Measurements from ENCODE around the gene AQP2. TPM values are rescaled to one million over a fixed set of nuclear protein-coding genes. Genes with fewer than 3 reads are reported as not detected.

AQP2 gene
- total and polyA plus RNA-seq, 2 of the 13 experiments (the other 11 are each of a cell fraction or from before 2014, with no cell fraction given): not detected

GRCh38 chr12:49945394-49946080, 5.0 kb upstream of the AQP2 start:
- Histone ChIP-seq H3K4me3 (replicated peaks in 1 of 3; ENCODE audit: insufficient read depth in 1 of 3, low read depth in 2 of 3, low read length in 3 of 3) (peak overlapping the region in 2 of 3 experiments; percentile 48 to 64; a peak in 4 of 6 replicates), H3K9me3 (ENCODE audit: low read length) (no peaks in the 10 kb centered on the region), H3K4me1 (ENCODE audit: insufficient read depth, low read length) (peaks cover 22% of the 10 kb centered on the region), H3K27me3 (ENCODE audit: control insufficient read depth in 1 of 2, insufficient read depth in 2 of 2, low read length in 2 of 2) (peaks cover 4 to 9% of the 10 kb centered on the region in 2 experiments; a peak in 3 of 5 replicates), H2AFZ (ENCODE audit: low read length) (no peak overlapping the region), H3K4me2 (ENCODE audit: low read depth, low read length) (peak overlapping the region; percentile 75), H3K36me3 (replicated peaks in 1 of 2; ENCODE audit: control insufficient read depth in 1 of 2, insufficient read depth in 2 of 2, low read length in 2 of 2) (no peaks in the 10 kb centered on the region), H3K79me2 (ENCODE audit: insufficient read depth, low read length) (no peaks in the 10 kb centered on the region), H4K20me1 (ENCODE audit: insufficient read depth, low read length) (no peaks in the 10 kb centered on the region), H3K27ac (ENCODE audit: extremely low read length, insufficient read depth, low read length) (no peak overlapping the region), H3K9ac (ENCODE audit: insufficient read depth, low read depth, low read length) (no peak overlapping the region)
- WGBS (ENCODE audit: low lambda C conversion rate): 12% methylated on average over 23 of the region's 28 CpGs
- intact Hi-C loops (cut with micrococcal nuclease; ENCODE audit: unreplicated experiment) (loop anchor here (10.0 kb wide), 1 partner anchor 81 kb away; no protein-coding TSS in a partner anchor), in situ Hi-C loops (cut with HindIII; ENCODE audit: extremely low pct_ligation_motif_present, low pct_unique_long_range_greater_than_20kb) (no loop called here)
- ChIA-PET POLR2A (interaction anchor here (0.6 to 1.0 kb wide), 2 partner anchors 60 to 204 kb away, joined by 4 to 7 read pairs; partner anchors contain the start of gene TMBIM6), CTCF (ENCODE audit: low intra/inter-chr PET ratio, low total read pairs) (interaction anchor here (1.3 to 1.7 kb wide), 3 partner anchors 21 to 111 kb away, joined by 3 to 4 read pairs (median 4); no protein-coding TSS in a partner anchor)
- DNase-seq (ENCODE audit: low spot score): peak; percentile 37
- peak; percentile 96 for ATAC-seq
- FAIRE-seq: peak; percentile 68
- no TSS peak for BruUV-seq (replicated peaks)
- TF ChIP-seq FIP1L1 (IDR thresholded peaks at IDR 0.05; ENCODE audit: borderline replicate concordance, insufficient read depth, low read depth, low read length): no peak
- TF ChIP-seq IRF2 (CRISPR knock-in tag; IDR thresholded peaks at IDR 0.05): no peak
- no peak for TF ChIP-seq MAFK (conservative IDR thresholded peaks at IDR 0.05 in 1 of 2, IDR thresholded peaks at IDR 0.05 in 1 of 2; ENCODE audit: low read length in 2 of 2)
- no peak for TF ChIP-seq PLRG1 (conservative IDR thresholded peaks at IDR 0.05)
- peak; percentile 49 to 79; a peak in 2 of 4 replicates for TF ChIP-seq HMGXB4 (CRISPR knock-in tag; IDR thresholded peaks at IDR 0.05; ENCODE audit: borderline replicate concordance in 1 of 2, low read depth in 1 of 2)
- peak; percentile 23; the same call in 1 of the 2 replicates for TF ChIP-seq ELF3 (CRISPR knock-in tag; IDR thresholded peaks at IDR 0.05)
- TF ChIP-seq ZNF772 (CRISPR knock-in tag; IDR thresholded peaks at IDR 0.05): peak; percentile 56; the same call in 1 of the 2 replicates
- no peak for TF ChIP-seq AFF4 (CRISPR knock-in tag; IDR thresholded peaks at IDR 0.05)
- 0 out of 2 replicates have a peak, but pooled peaks have one; percentile 49 for TF ChIP-seq UBTF (CRISPR knock-in tag; IDR thresholded peaks at IDR 0.05)
- 0 out of 2 replicates have a peak, but pooled peaks have one; percentile 19 for TF ChIP-seq MAZ (IDR thresholded peaks at IDR 0.05; ENCODE audit: borderline replicate concordance, low read depth, low read length)
- 0 out of 2 replicates have a peak, but pooled peaks have one; percentile 56 for TF ChIP-seq MAZ (CRISPR knock-in tag; IDR thresholded peaks at IDR 0.05; ENCODE audit: low read depth)
- no peak for TF ChIP-seq ZNF24 (IDR thresholded peaks at IDR 0.05)
- TF ChIP-seq ZNF333 (CRISPR knock-in tag; IDR thresholded peaks at IDR 0.05; ENCODE audit: borderline replicate concordance): no peak
- 0 out of 2 replicates have a peak, but pooled peaks have one; percentile 47 for TF ChIP-seq DNMT3B (CRISPR knock-in tag; conservative IDR thresholded peaks at IDR 0.05)
- TF ChIP-seq ETV5 (CRISPR knock-in tag; IDR thresholded peaks at IDR 0.05; ENCODE audit: borderline replicate concordance): 0 out of 2 replicates have a peak, but pooled peaks have one; percentile 28

Measured in HepG2 (cell line).